Stimulated activated CD8-positive, alpha-beta memory T cell treated with anti-CD3 and anti-CD28 coated beads, Interleukin-15, amount 100 ng/mL, for 1 hour (primary cell): ENCODE results near the gene CMIP.

ENCODE experiments used
- DNase-seq: peaks from one replicate; pipeline ENCODE4 v3.0.0-alpha.2; 2020; ENCODE audit warnings: low read depth

CMIP gene

DNA sequence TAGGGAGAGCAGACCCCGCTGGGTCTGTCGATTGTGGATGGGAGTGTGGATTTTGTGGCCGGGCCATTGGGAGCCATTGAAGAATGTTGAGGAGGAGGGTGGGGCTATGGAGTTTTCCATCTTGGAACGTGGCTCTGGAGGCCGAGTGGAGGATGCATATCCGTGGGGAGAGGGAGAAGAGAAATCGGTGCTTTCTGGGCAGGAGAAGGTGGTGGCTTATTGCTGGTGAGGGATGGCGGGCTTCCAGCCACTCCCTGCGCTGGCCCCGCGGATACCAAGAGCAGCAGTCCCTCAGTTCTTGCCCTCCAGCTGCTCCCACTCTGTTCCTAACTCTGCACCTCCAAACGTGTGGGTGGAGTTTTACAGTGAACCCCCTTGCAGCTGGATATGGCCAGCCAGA, 162.4 kb downstream of the CMIP start:
- no peak for DNase-seq

DNA sequence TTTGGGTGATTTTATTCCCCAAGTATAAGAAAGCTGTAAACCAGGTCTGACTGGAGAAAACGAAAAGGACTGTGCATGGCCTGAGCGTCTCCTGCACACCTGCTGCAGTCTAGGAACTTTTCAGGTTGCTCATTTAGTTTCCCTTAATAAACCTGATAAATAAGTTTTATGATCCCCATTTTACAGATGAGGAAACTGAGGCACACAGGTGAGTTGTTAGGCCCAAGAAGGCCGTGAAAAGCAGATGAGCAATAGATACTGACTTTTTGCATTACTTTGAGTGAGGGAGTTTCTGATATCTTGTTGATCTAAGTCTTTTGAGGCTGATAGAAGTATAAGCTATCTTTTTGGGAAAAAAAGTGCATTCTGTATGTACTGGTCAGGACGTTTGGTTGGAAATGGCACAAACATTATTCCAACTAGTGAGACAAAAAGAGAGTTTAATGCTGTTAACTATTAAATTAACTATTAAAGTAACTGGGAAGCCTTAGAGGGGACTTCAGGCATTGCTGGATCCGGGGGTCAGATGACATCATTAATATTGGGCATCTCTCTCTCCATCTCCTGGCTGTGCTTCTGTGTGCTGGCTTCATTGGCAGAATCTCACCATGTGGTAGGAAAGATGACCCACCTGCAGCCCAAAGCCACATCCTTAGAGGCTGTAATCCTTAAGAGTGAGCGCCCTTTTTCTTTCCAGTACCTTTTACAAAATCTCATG, 163.4 kb downstream of the CMIP start:
- no peak for DNase-seq

DNA sequence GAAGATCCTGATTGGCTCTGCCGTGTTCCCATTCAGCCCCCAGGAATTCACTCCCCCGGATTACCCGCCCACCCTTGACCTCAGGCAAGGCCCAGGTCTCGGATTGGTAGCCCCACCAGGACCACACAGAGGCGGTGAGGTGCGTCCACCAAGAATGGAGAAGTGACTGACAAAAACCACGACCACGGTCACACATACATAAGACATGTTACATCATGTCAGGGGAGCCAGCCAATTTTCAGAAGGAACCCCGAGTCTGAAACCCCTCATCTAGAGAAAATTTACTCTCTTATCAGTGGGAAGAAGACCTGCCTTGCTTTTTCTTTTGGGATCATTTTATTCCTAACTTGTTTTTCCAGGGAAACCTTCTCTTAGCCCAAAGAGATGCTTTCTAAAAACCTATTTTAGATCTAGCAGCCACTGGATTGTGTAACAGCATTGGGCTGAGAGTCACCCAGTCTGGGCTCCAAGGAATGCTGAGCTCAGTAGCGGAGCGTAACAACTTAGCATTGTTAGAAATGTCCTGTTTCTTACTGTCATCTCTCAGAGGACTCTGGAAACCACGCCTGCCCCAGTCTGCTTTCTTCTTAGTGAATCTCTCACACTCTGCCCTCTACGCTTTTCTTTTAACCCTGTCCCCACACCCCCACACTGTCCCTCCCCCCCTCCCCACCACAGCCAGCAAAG, 164.1 kb downstream of the CMIP start:
- no peak for DNase-seq

DNA sequence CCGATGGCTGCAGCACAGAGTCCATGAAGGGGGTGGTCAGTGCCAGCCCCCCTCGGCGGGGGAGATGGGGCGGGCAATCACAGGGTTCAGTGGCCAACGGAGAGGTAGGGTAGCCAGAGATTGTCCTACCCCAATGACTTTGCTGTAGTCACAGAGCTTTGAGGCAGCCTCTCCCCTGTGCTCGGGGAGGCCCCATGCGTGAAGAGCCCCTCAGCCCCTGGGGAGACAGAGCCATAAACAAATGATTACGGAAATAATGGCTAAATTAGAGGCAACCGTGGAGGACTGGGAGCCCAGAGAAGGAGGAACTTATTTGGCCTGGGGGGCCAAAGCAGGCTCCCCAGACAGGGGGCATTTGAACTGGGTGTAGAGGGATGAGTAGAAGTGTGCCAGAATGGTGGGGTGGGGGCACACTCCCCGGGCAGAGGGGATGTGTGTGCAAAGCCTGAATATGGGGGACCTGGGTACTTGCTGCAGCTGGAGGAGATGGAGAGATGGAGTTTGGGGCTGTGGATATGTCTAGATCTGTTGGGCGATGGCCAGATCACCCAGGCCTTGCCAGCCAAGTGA, 164.8 kb downstream of the CMIP start:
- DNase-seq = no peak

DNA sequence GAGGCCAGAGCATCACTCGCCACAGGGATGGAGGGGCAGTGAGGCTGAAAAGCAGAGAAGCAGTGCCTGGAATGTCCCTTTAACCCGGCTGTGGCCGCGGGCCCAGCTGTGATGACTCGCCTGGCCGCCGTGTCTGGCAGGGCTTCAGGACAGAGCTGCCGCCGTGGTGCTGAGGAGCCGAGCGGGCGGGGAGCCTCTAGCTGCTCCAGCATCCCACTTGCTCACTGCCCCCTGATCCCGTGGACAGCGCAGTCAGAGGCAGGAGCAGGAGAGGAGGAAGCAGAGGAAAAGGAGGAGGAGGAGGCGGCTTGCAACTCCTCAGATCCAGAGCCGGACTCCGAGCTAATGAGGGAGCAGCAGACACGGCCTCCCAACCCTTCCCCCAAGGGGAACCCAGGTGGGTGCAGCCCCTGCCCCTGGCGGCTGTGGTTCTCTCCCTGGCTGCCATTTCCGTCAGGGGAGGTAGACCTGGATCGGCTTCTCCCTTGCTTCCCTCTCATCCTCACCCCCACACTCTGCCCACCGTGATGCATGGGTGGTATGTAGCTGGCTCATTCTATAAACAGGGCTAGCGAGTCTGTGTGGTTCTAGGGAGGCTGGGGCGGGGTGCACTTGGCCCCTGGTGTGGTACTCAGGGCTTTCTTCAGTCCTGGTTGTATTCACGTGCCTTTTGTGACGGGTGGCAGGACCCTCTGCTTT, 165.7 kb downstream of the CMIP start:
- no peak for DNase-seq

DNA sequence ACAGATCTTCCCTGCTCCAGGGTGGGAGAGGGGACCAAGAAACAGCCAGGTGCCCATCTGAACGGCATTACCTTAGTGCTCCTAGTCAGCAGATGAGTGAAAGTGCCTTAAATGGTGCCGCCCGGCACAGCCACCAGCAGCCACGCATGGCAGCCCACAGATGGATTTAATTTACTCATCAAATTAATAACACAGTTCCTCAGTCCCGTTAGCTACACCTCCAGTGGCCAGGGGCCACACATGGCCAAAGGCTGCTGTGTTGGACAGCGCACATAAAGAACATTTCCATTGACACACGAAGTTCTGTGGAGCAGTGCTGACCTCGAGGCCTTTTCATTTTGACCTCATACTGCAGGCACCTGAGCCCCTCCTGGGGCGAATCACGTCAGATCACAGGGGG, 166.3 kb downstream of the CMIP start:
- no peak for DNase-seq

DNA sequence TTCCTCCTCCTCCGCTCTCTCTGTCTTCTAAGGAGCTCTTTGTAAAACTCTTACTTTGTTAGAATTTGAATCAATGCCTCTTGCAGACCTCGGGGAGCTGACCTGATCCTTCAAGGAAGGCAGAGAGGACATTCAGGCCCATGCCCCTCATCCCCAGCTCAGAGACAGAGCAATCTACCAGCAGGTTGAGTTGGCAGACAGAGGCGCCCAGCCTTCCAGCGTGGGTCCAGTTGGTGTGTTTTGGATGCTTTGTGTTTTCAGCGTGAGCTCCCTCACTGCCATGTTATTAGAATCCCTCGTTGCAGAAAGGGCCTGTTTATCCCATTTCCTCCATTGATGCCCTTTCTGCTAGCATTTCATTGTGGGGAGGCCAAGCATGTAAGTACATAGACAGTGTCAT, 167.1 kb downstream of the CMIP start:
- no peak for DNase-seq

DNA sequence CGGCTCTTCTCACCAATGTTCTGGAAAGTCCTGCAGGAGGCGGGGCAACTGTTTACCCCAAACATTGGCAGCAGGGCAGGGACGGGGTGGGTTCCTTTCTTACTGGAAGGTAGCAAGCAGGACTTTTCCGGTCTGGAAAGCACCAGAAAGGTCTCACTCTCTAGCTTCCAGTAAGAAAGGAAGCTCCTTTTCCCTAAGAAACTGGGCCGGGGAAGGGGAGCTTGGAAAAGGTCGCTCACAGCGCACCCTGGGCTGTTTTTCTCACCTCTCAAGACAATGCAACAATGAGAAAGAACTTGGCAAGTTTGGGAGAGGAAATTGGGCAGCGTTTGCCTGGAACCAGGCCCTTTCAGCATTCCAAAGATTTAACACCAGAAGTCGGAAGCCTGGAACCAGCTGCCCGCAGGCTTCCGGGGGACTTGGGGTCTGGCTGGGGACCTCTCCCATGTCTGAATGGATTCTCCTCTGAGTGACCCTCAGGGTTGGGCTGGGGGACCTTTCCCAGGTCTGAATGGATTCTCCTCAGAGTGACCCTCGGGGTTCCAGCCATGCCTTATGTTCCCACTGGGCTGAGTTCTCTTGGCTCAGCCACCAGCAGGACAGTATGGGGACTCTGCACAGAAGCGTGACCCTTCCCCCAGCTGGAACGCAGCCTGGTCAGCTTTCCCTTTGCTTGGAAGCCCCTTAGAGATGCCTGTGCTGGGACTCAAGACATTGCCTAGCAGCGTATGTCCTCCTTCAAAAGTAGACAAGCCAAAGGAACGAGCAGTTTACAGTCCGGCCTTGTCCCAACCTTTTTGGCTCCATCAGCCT, 167.9 kb downstream of the CMIP start:
- DNase-seq = no peak

DNA sequence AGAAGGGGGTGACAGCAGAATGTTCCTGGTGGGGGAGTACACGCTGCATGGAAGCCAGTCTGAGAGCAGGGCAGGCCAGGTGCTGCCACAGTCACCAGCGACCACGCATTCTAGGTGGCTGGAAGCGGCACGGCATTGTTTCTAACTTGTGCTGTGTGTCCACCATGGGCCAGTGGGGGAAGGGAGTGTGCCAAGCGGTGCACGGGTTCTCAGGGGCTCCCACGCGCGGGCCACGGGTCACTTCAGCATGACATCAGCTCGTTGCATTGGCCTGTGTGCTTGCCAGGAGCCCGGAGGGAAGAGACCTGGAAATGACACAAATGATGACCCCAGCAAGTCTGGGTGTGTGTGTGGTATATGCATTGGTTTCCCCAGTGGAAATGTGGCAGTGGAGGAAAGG, 169.6 kb downstream of the CMIP start:
- DNase-seq = no peak

DNA sequence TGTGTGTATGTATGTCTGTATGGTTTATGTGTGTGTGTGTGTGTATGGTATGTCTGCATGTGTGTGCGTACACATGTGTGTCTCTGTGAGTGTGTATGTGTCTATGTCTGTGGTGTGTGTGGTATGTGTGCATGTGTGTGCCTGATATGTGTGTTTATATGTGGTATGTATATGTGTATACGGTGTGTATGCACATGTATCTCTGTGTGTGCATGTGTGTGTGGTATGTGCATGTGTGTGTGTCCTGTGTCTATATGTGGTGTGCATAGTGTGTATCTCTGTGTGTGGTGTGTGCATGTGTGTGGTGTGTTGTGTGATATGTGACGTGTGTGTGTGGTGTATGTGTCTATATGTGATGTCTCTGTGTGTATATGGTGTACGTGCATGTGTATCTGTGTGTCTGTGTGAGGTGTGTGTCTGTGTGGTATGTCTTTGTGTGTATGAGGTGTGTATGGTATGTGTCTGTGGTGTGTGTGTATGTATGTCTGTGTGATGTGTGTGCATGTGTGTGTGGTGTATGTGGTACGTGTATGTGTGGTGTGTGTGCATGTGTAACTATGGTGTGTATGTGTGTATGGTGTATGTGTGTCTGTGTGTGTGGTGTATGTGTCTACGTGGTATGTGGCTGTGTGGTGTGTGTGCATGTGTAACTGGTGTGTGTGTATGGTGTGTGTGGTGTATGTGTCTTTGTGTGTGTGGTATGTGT, 170.2 kb downstream of the CMIP start:
- no peak for DNase-seq

DNA sequence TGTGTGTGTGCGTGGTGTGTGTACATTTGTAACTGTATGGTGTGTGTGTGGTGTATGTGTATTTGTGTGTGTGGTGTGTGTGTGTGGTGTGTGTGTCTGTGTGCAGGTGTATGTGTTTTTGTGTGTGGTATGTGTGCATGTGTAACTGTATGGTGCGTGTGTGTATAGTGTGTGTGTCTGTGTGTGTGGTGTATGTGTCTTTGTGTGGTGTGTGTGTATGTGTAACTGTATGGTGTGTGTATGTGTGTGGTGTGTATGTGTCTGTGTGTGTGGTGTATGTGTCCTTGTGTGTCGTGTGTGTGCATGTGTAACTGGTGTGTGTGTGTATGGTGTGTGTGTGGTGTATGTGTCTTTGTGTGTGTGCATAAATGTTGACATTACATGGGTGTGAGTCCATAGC, 170.8 kb downstream of the CMIP start:
- no peak for DNase-seq

DNA sequence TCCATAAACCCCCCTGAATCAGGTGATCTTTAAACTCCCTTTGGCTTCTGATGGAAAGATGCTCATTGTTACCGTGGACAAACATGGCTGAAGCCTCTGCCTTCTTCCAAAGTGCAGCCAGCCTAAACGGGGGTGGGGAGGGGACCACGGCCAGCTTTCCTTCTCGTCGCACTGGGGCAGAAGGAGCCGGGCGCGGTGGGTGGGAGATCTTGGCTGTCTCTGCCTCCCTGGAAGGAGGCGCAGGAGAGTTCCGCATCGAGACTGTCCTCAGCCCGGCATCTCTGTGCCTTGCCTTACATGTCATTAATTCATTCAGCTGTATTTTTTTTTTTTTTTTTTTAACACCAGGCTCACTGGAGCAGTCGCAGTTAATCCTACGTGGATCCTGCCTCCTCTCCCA, 171.2 kb downstream of the CMIP start:
- DNase-seq = no peak

DNA sequence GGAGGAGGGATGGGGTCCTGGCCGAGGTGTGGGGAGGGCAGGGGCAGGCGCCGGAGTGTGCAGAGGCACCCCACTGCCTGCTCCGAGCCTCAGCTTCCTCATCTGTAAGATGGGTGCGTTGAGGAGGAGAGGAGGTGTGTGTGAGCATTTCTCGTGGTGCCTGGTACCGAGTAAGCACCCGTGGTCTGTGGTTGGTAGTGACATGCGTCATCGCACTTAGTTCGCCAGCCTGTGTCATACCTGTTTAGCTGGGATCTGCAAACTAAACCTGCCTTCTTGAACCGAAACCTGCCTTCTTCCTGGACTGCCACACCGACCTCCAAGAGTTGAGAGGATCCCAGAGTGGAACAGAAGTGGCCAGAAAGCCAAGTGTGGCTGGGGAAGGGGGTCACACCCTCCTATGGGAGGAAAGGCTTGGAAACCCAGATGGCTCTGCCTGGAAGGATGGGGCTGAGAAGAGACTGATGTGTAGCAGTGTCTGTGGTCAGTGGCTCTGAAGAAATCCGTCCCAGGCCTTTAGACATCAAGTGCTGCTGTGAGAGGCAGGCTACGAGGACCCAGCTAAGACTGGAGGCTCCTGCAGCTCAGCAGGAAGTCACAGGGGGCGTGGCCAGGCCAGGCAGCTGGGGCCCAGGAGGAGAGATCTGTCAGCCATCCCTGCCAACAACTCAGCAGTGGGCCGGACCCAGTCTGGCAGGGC, 171.9 kb downstream of the CMIP start:
- DNase-seq = peak; percentile 51

DNA sequence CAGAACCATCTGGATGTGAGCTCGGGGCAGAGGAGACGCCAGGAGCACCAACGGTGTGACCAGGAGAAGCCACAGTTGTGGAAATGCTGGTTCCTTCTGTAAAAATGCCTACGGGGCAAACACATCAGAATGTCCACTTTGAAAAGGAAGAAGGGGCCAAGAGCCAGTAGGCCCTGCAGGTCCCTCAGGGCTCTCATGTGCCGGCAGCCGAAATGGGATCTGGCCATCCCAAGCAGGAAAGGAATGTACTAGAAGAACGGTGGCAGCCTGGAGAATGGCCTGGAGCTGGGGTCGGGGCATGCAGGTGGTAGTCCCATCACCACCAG, 172.4 kb downstream of the CMIP start:
- DNase-seq = no peak

DNA sequence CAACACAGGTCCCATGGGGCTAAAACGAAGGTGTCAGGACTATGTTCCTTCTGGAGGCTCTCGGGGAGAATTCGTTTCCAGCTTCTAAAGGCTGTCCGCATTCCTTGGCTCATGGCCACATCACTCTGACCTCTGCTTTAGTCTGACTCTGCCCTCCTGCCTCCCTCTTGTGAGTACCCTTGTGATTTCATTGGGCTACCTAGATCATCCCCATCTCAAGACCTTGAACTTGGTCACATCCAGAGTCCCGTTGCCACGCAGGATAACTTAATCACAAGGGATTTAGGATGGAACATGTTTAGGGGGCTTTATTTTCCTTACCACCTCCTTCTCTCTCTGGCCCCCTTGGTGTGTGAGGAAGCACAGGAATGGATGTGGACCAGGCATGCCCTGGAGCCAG, 173.6 kb downstream of the CMIP start:
- DNase-seq = no peak

DNA sequence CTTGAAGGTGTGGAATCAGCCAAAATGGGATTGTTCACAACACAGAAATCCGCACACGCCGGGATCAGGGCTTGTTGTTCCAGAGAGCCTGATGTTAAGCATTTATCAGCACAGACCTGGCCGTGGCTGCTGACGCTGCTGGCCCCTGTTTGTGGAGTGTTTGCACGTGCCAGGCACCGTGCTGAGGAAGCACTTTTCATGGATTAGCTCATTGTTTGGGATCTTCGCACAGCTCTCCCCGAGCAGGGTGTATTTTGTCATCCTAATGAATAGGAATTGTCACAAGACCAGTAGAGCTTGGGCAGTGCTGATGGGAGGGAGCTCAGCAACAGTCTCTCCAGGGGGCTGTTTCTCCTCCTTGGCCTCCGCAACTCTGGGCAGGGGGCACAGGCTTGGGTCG, 174.1 kb downstream of the CMIP start:
- no peak for DNase-seq

DNA sequence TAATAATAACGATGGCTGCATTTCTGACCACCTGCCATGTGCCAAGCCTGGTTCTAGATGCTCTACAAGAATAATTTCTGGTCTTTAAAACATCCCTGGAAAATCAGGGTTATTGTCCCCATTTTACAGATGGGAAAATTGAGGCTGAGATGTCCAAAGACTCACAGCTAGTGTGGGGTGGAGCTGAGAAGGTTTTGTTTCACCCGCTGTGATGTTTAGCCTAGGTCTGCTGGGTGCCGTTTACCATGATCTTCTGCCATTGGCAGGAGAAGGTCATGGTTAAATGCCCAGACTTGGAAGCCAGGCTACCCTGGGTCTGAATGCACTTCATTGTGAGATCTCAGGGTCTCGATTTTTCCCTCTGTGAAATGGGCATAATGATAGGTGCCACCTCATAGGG, 175.4 kb downstream of the CMIP start:
- DNase-seq = no peak

DNA sequence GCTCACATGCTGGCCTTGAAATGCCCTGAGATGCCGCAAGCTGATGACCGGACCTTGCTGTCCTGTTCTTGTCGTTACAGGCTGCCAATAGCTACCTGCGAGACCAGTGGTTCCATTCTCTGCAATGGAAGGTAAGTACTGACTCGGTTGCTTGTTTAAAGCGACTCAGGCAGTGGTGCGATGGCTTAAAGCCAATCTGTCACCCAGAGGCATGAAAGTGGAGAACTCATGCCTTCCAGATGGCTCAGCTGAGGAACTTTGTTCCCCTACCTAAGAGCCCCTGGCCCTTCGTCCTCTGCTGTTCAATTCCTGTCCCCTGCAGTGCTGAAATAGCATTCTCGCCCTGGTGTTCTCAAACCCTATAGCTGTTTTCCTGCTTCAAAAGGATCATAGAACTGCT, 176.2 kb downstream of the CMIP start:
- DNase-seq = no peak

DNA sequence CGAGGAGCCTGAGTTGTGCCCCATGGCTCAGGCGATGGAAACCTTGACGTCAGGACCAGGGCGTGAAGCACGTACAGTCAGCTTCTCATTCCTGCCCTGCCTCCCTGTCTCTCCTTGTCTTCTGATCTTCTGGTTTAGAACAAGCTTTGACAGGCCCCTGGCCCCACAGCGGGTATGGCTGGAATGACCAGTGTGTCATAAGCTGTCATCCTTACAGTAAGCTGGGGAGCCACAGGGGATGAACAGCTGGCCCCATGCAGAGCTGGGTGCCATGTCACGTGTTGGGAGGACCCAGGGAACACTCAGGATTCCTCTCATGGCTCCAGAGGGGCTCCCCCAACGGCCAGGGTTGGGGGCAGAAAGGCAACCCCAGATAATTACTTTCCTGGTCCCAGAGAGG, 176.9 kb downstream of the CMIP start:
- no peak for DNase-seq

DNA sequence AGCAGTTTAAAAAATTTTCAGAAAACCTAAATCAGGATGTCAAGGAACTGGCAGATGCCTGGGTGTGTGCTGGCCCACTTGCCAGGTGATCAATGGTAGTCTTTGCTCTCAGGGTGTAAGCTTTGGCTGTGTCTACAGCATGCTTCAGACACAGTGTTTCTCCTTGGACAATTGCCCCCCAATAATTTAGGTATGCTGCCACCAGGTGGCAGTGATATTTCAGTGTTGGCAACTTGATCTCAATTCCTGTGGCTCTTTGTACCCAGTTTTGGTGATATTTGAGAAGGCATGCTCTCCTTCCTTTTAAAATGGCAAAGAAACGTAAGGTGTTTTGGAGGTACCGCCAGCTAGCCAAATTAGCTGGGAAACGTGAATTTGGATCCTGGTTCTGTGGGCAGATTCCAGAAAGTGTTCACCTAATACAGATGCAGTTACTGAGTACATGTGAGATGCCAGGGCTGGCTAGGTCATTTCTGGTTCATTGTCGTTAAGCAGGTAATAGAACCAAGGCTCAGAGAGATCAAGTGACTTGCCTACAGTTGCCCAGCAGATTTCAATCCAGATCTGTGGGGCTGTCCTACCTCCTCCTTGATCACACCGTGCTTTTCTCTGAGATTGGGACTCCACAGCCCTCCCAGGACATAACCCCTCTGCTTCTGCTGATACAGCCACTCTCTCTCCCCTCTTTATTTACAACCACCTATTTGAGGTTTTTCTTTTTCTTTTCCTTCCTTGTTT, 178.9 kb downstream of the CMIP start:
- DNase-seq = peak; percentile 36

DNA sequence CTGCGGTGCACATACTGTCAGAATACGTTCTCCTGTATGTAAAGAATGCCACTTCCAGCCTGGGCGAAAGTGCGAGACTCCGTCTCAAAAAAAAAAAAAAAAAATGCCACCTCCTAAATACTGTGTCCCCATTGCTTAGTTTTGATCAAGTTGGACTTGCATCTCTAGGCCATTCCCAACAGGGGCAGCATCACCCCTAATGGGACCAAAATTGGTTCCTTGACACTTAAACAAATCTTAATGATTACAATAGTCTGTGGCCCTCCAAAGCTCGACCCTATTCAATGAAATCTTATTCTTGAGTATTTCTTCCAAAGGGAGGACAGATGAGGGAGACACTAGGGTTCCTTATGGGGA, 179.8 kb downstream of the CMIP start:
- DNase-seq = no peak
